Lower leg skin (tissue), 3 donors: Measurements from ENCODE around the gene KIAA1671.

Source experiments
- CTCF ChIP-seq, 3 donors: fragments of 450-650 bp; IDR thresholded peaks; one replicate each; pipeline ENCODE4 v1.5.1; 2016; ENCODE audit warnings: antibody characterized with exemption in 3 of 3, mild to moderate bottlenecking in 3 of 3, moderate library complexity in 2 of 3
- POLR2A ChIP-seq, 2 donors: fragments of 450-650 bp; IDR thresholded peaks; one replicate each; pipeline ENCODE4 v1.6.1; 2016 to 2017; ENCODE audit warnings: antibody characterized with exemption in 2 of 2, mild to moderate bottlenecking in 1 of 2, moderate library complexity in 1 of 2

- TF ChIP-seq POLR2A (IDR thresholded peaks at IDR 0.05) = no peak
- no peak for TF ChIP-seq CTCF (IDR thresholded peaks at IDR 0.05)
Observed at GRCh38 chr22:25100402-25100801, 147.9 kb downstream of the KIAA1671 start.
